Chondrocyte (in vitro differentiated cells): ENCODE measurements around the gene ZBTB6. TPM values are rescaled to one million over a fixed set of nuclear protein-coding genes. Genes with fewer than 3 reads are reported as not detected.

Source experiments
- DNase-seq: peaks from one replicate; pipeline ENCODE4 v3.0.0; 2021; ENCODE audit warnings: mixed read lengths, low spot score
- H3K27ac Mint-ChIP-seq: one replicate; pipeline ENCODE4 v1.8.0; 2021; ENCODE audit warnings: mild to moderate bottlenecking, moderate library complexity, mixed read lengths; ENCODE audit not compliant: unreplicated experiment
- H3K27me3 Mint-ChIP-seq: 2 replicates; pipeline ENCODE4 v1.8.0; 2021; ENCODE audit warnings: low read depth, mixed read lengths
- H3K36me3 Mint-ChIP-seq: 2 replicates; pipeline ENCODE4 v1.8.0; 2021; ENCODE audit warnings: low read depth, mixed read lengths
- H3K4me1 Mint-ChIP-seq: 2 replicates; pipeline ENCODE4 v1.8.0; 2021; ENCODE audit warnings: low read depth, mild to moderate bottlenecking, mixed read lengths
- H3K4me3 Mint-ChIP-seq: one replicate; pipeline ENCODE4 v1.8.0; 2021; ENCODE audit warnings: mild to moderate bottlenecking, moderate library complexity, mixed read lengths; ENCODE audit not compliant: unreplicated experiment
- H3K9me3 Mint-ChIP-seq: 2 replicates; pipeline ENCODE4 v1.8.0; 2021; ENCODE audit warnings: low read depth, mixed read lengths
- CTCF ChIP-seq: fragments of 200-600 bp; sonication (generic); IDR thresholded peaks from 2 replicates; pipeline ENCODE4 v1.5.0; 2021; ENCODE audit warnings: antibody characterized with exemption, mild to moderate bottlenecking, moderate library complexity
- total RNA-seq: library from RNA; stranded (reverse); gene quantifications from 3 replicates; pipeline ENCODE4 v1.2.1, GENCODE V29; 2021

The ZBTB6 gene
- total RNA-seq, 1 donor from 2014 or later, result 8.6 TPM

GRCh38 chr9:122950263-122950662 is 37.1 kb upstream of the ZBTB6 start:
- no peak for TF ChIP-seq CTCF
- no peak for DNase-seq
- no peak overlapping the region for H3K4me3 Mint-ChIP-seq
- no peaks in the 10 kb centered on the region for H3K9me3 Mint-ChIP-seq
- H3K27ac Mint-ChIP-seq, result no peak overlapping the region
- H3K4me1 Mint-ChIP-seq, result peaks cover 66% of the 10 kb centered on the region
- no peaks in the 10 kb centered on the region for H3K36me3 Mint-ChIP-seq
- H3K27me3 Mint-ChIP-seq, result no peaks in the 10 kb centered on the region

- Mint-ChIP-seq H3K9me3 (no peaks in the 10 kb centered on the region), H3K27me3 (no peaks in the 10 kb centered on the region), H3K4me1 (peaks cover 66% of the 10 kb centered on the region), H3K36me3 (no peaks in the 10 kb centered on the region), H3K4me3 (no peak overlapping the region), H3K27ac (peak overlapping the region; percentile 59)
- DNase-seq, result no peak
- TF ChIP-seq CTCF, result no peak
These were observed 36.6 kb upstream of the ZBTB6 start for GRCh38 chr9:122949696-122950095.

GRCh38 chr9:122948313-122948712 is 35.2 kb upstream of the ZBTB6 start:
- no peak for TF ChIP-seq CTCF
- Mint-ChIP-seq H3K9me3 (no peaks in the 10 kb centered on the region), H3K36me3 (no peaks in the 10 kb centered on the region), H3K27ac (no peak overlapping the region), H3K4me1 (peaks cover 61% of the 10 kb centered on the region), H3K4me3 (no peak overlapping the region), H3K27me3 (no peaks in the 10 kb centered on the region)
- no peak for DNase-seq

- H3K27ac Mint-ChIP-seq, result no peak overlapping the region
- no peak overlapping the region for H3K4me3 Mint-ChIP-seq
- no peaks in the 10 kb centered on the region for H3K36me3 Mint-ChIP-seq
- peaks cover 73% of the 10 kb centered on the region for H3K4me1 Mint-ChIP-seq
- TF ChIP-seq CTCF, result no peak
- no peaks in the 10 kb centered on the region for H3K27me3 Mint-ChIP-seq
- DNase-seq, result no peak
- H3K9me3 Mint-ChIP-seq, result no peaks in the 10 kb centered on the region
These were observed 33.4 kb upstream of the ZBTB6 start for GRCh38 chr9:122946461-122947005.

GRCh38 chr9:122944960-122945888 is 32.1 kb upstream of the ZBTB6 start:
- Mint-ChIP-seq H3K4me3 (no peak overlapping the region), H3K9me3 (no peaks in the 10 kb centered on the region), H3K27ac (peak overlapping the region; percentile 78), H3K36me3 (no peaks in the 10 kb centered on the region), H3K4me1 (peaks cover 74% of the 10 kb centered on the region), H3K27me3 (no peaks in the 10 kb centered on the region)
- no peak for TF ChIP-seq CTCF
- DNase-seq, result no peak
